GM21423 (cell line): Measurements from ENCODE around the gene CAMK2D.
A peak's percentile ranks its signal among the peaks of the same experiment; 100 is the strongest.

Experiments used
- ATAC-seq: cut with Tn5 transposase; IDR thresholded peaks from one replicate; pipeline ENCODE4 v1.9.1; 2021; ENCODE audit warnings: mild to moderate bottlenecking, moderate library complexity; ENCODE audit not compliant: unreplicated experiment

Gene CAMK2D

GRCh38 chr4:113644398-113644797 lies 117.1 kb downstream of the CAMK2D start:
- no peak for ATAC-seq

GRCh38 chr4:113643505-113643904 lies 118.0 kb downstream of the CAMK2D start:
- no peak for ATAC-seq

- ATAC-seq = peak; percentile 56
These were observed 120.5 kb downstream of the CAMK2D start for GRCh38 chr4:113641025-113641431.

GRCh38 chr4:113639326-113639725 lies 122.2 kb downstream of the CAMK2D start:
- peak; percentile 42 for ATAC-seq

- ATAC-seq = no peak
These were observed 123.0 kb downstream of the CAMK2D start for GRCh38 chr4:113638562-113638832.

GRCh38 chr4:113637823-113638561 lies 123.5 kb downstream of the CAMK2D start:
- no peak for ATAC-seq

GRCh38 chr4:113637363-113637762 lies 124.2 kb downstream of the CAMK2D start:
- no peak for ATAC-seq

GRCh38 chr4:113636877-113637276 lies 124.7 kb downstream of the CAMK2D start:
- ATAC-seq = no peak

- peak; percentile 45 for ATAC-seq
These were observed 125.1 kb downstream of the CAMK2D start for GRCh38 chr4:113636438-113636818.

GRCh38 chr4:113635739-113636437 lies 125.7 kb downstream of the CAMK2D start:
- no peak for ATAC-seq

GRCh38 chr4:113634081-113634969 lies 127.2 kb downstream of the CAMK2D start:
- ATAC-seq = no peak

- ATAC-seq = no peak
These were observed 128.1 kb downstream of the CAMK2D start for GRCh38 chr4:113633467-113633866.

GRCh38 chr4:113628711-113629110 lies 132.8 kb downstream of the CAMK2D start:
- no peak for ATAC-seq

- ATAC-seq = no peak
These were observed 134.2 kb downstream of the CAMK2D start for GRCh38 chr4:113627321-113627720.

- no peak for ATAC-seq
These were observed 135.6 kb downstream of the CAMK2D start for GRCh38 chr4:113625902-113626301.

GRCh38 chr4:113623274-113623894 lies 138.2 kb downstream of the CAMK2D start:
- ATAC-seq = no peak

- no peak for ATAC-seq
These were observed 139.9 kb downstream of the CAMK2D start for GRCh38 chr4:113621633-113622032.

- no peak for ATAC-seq
These were observed 141.5 kb downstream of the CAMK2D start for GRCh38 chr4:113620032-113620431.

- no peak for ATAC-seq
These were observed 142.0 kb downstream of the CAMK2D start for GRCh38 chr4:113619526-113619925.

GRCh38 chr4:113618205-113618604 lies 143.3 kb downstream of the CAMK2D start:
- ATAC-seq = no peak

- no peak for ATAC-seq
These were observed 144.3 kb downstream of the CAMK2D start for GRCh38 chr4:113617195-113617594.
